ENCODE results near the gene SP140L. TPM values are rescaled to one million over a fixed set of nuclear protein-coding genes. Genes with fewer than 3 reads are reported as not detected.

SP140L gene
- total RNA-seq, 3 donors from 2014 or later (not counting 1 experiment from before 2014, with no cell fraction given): 58.4 to 92.6 (median 73.4) TPM

DNA sequence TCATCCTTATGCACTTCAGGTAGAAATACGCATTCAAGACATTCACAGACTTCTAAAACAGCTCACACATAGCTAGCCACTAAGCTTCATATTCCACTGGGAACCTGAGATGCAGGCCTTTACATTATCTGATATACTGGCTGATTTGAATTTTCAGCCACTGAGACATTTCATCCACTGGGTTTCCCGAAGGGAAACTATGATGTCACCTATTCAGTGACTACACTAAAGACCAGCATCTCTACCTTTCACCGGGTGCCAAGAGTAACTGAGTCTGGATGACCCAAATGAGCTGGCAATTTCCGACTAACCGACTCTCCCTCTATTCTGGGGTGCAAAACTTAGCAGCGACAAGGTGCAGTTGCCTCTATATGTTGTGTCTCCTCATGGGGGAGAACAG, 31.8 kb upstream of the SP140L start:
- Mint-ChIP-seq H3K36me3 (peaks cover 79% of the 10 kb centered on the region), H3K9me3 (peaks cover 0 to 3% of the 10 kb centered on the region in 2 donors), H3K27me3 (ENCODE audit: low read depth in 2 of 2) (no peaks in the 10 kb centered on the region), H3K4me1 (no peaks in the 10 kb centered on the region), H3K4me3 (no peak overlapping the region), H3K27ac (no peak overlapping the region)
- H3K9me3 ChIP-seq (ENCODE audit: control insufficient read depth, insufficient read depth, low read length): peaks cover 7% of the 10 kb centered on the region
- no peaks in the 10 kb centered on the region for H3K4me1 ChIP-seq (ENCODE audit: control insufficient read depth, insufficient read depth, low read length)
- no peak for TF ChIP-seq CTCF (IDR thresholded peaks at IDR 0.05)
- H3K27me3 ChIP-seq (ENCODE audit: control insufficient read depth, insufficient read depth, low read length): no peaks in the 10 kb centered on the region
- H3K36me3 ChIP-seq (ENCODE audit: control insufficient read depth, insufficient read depth, low read length): peaks cover 70% of the 10 kb centered on the region
- DNase-seq: no peak
- H3K4me3 ChIP-seq (ENCODE audit: low read length): no peak overlapping the region
- intact Hi-C loops (cut with micrococcal nuclease): no loop called here
- WGBS (ENCODE audit: insufficient coverage): 98% methylated on average over 6 of the region's 6 CpGs
- H3K27ac ChIP-seq (ENCODE audit: low read length): no peak overlapping the region
- no peak for ATAC-seq

- TF ChIP-seq CTCF (IDR thresholded peaks at IDR 0.05): no peak
- Histone ChIP-seq H3K27ac (ENCODE audit: low read length) (no peak overlapping the region), H3K36me3 (ENCODE audit: control insufficient read depth, insufficient read depth, low read length) (peaks cover 59% of the 10 kb centered on the region), H3K27me3 (ENCODE audit: control insufficient read depth, insufficient read depth, low read length) (no peaks in the 10 kb centered on the region), H3K4me1 (ENCODE audit: control insufficient read depth, insufficient read depth, low read length) (no peaks in the 10 kb centered on the region), H3K4me3 (ENCODE audit: low read length) (no peak overlapping the region), H3K9me3 (ENCODE audit: control insufficient read depth, insufficient read depth, low read length) (peaks cover 7% of the 10 kb centered on the region)
- peaks cover 89% of the 10 kb centered on the region for H3K36me3 Mint-ChIP-seq
- H3K9me3 Mint-ChIP-seq: peaks cover 3 to 4% of the 10 kb centered on the region in 2 donors
- ATAC-seq (no peak), DNase-seq (no peak)
- H3K27ac Mint-ChIP-seq: no peak overlapping the region
- peaks cover 0 to 11% of the 10 kb centered on the region in 2 donors for H3K4me1 Mint-ChIP-seq
- intact Hi-C loops (cut with micrococcal nuclease): no loop called here
- no peak overlapping the region for H3K4me3 Mint-ChIP-seq
- no peaks in the 10 kb centered on the region for H3K27me3 Mint-ChIP-seq (ENCODE audit: low read depth in 2 of 2)
Measured at GRCh38 chr2:230296917-230297316, 30.1 kb upstream of the SP140L start.

GRCh38 chr2:230299618-230300017, 27.4 kb upstream of the SP140L start:
- Histone ChIP-seq H3K9me3 (ENCODE audit: control insufficient read depth, insufficient read depth, low read length) (peaks cover 7% of the 10 kb centered on the region), H3K4me3 (ENCODE audit: low read length) (no peak overlapping the region), H3K4me1 (ENCODE audit: control insufficient read depth, insufficient read depth, low read length) (no peaks in the 10 kb centered on the region), H3K27ac (ENCODE audit: low read length) (no peak overlapping the region), H3K27me3 (ENCODE audit: control insufficient read depth, insufficient read depth, low read length) (no peaks in the 10 kb centered on the region), H3K36me3 (ENCODE audit: control insufficient read depth, insufficient read depth, low read length) (peaks cover 39% of the 10 kb centered on the region)
- no peak for DNase-seq
- H3K9me3 Mint-ChIP-seq: peaks cover 6 to 11% of the 10 kb centered on the region in 2 donors
- no peak for TF ChIP-seq CTCF (IDR thresholded peaks at IDR 0.05)
- no peaks in the 10 kb centered on the region for H3K27me3 Mint-ChIP-seq (ENCODE audit: low read depth in 2 of 2)
- H3K27ac Mint-ChIP-seq: no peak overlapping the region
- no peak overlapping the region for H3K4me3 Mint-ChIP-seq
- intact Hi-C loops (cut with micrococcal nuclease): no loop called here
- H3K4me1 Mint-ChIP-seq: peaks cover 0 to 11% of the 10 kb centered on the region in 2 donors
- H3K36me3 Mint-ChIP-seq: peaks cover 82% of the 10 kb centered on the region
- WGBS (ENCODE audit: insufficient coverage): 97% methylated on average over 2 of the region's 2 CpGs
- no peak for ATAC-seq
